Ramos (cell line): Measurements from ENCODE around the gene RPL23.
"Not testable (repeated sequence)": the region's sequence is repeated elsewhere in the genome, so short reads cannot be mapped to it uniquely, and the experiment has no call there.

Source experiments
- in situ Hi-C: fragments of 300-500 bp; cut with MboI; formaldehyde crosslinking; loops from one replicate; pipeline ENCODE4 v1.14.3; 2022; ENCODE audit warnings: low sequenced_read_pairs; ENCODE audit not compliant: unreplicated experiment

The RPL23 gene

GRCh38 chr17:38868817-38869525 is 15.4 kb upstream of the RPL23 start:
- in situ Hi-C loops = no loop called here

GRCh38 chr17:38867968-38868816 is 14.7 kb upstream of the RPL23 start:
- in situ Hi-C loops = no loop called here

- in situ Hi-C loops = no loop called here
These were observed 13.9 kb upstream of the RPL23 start for GRCh38 chr17:38867179-38867967.

GRCh38 chr17:38864636-38865398 is 11.3 kb upstream of the RPL23 start:
- in situ Hi-C loops = no loop called here

- in situ Hi-C loops = no loop called here
These were observed 7.9 kb upstream of the RPL23 start for GRCh38 chr17:38861399-38861843.

GRCh38 chr17:38857271-38857670 is 3.8 kb upstream of the RPL23 start:
- in situ Hi-C loops = no loop called here

GRCh38 chr17:38855101-38855714 is 1.7 kb upstream of the RPL23 start:
- in situ Hi-C loops = not testable (repeated sequence)

- in situ Hi-C loops = no loop called here
These were observed 690 bp downstream of the RPL23 start for GRCh38 chr17:38852771-38853291.

GRCh38 chr17:38851434-38851833 is 2.1 kb downstream of the RPL23 start:
- in situ Hi-C loops = no loop called here

GRCh38 chr17:38850374-38850773 is 3.1 kb downstream of the RPL23 start:
- in situ Hi-C loops = no loop called here

- in situ Hi-C loops = no loop called here
These were observed 4.4 kb downstream of the RPL23 start for GRCh38 chr17:38848939-38849605.

GRCh38 chr17:38848557-38848891 is 5.0 kb downstream of the RPL23 start:
- in situ Hi-C loops = no loop called here

GRCh38 chr17:38844261-38844757 is 9.2 kb downstream of the RPL23 start:
- in situ Hi-C loops = no loop called here

- in situ Hi-C loops = no loop called here
These were observed 27.7 kb downstream of the RPL23 start for GRCh38 chr17:38825762-38826247.

- in situ Hi-C loops = no loop called here
These were observed 28.4 kb downstream of the RPL23 start, which contains the start of gene CWC25 for GRCh38 chr17:38824899-38825761. Gene CWC25 (minus strand): TSS chr17:38825321. CDS start chr17:38825183, 138 bp downstream.

- in situ Hi-C loops = no loop called here
These were observed 37.8 kb downstream of the RPL23 start for GRCh38 chr17:38815576-38816193.

- in situ Hi-C loops = no loop called here
These were observed 43.7 kb downstream of the RPL23 start for GRCh38 chr17:38809828-38810227.
